SKM-1 (cell line): Measurements from ENCODE around the gene ADCYAP1R1.
"Not testable (repeated sequence)": the region's sequence is repeated elsewhere in the genome, so short reads cannot be mapped to it uniquely, and the experiment has no call there.

ENCODE experiments used
- DNase-seq: peaks from one replicate; lab custom pipeline; 2025; ENCODE audit not compliant: unreplicated experiment; lab: John Stamatoyannopoulos, UW

The ADCYAP1R1 gene

GRCh38 chr7:31126976-31127375 is 74.9 kb downstream of the ADCYAP1R1 start:
- no peak for DNase-seq

DNA sequence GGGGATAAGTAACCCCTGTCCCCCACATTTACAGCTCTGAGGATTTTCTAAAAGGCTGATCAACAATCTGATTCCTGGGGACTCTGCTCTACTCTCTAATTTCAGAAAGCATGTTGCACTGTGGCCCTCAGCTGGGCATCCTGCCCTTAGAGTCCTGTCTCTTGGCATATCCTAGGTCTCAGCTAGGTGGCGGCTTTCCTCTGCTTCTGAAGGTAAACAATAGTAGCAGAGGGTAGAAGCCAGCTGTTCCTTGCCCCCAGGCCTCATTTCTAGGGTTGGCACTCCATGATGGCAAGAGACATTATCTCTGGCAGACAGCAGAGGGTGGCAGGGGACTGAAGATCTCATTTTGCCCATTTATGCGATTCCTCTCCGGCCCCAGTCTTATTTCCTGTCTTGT is 77.0 kb downstream of the ADCYAP1R1 start:
- no peak for DNase-seq

DNA sequence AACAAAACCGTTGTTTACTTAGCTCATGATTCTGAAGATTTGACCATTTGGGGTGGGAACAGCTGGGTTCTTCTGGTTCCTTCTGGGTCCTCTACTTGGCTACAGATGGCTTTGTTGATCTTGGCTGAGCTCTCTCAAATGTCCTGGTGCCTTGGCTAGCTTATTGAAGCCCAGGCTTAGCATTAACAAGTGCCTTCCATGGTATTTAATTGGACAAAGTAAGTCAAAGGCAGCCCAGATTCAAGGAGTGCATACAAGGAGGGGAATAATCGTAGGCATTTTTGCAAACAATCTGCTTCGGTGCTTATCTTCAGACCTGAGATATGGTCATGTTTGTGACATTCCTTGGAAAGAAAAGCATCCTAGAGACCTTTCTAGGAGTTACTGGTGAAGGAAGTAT is 81.4 kb downstream of the ADCYAP1R1 start:
- DNase-seq = no peak

DNA sequence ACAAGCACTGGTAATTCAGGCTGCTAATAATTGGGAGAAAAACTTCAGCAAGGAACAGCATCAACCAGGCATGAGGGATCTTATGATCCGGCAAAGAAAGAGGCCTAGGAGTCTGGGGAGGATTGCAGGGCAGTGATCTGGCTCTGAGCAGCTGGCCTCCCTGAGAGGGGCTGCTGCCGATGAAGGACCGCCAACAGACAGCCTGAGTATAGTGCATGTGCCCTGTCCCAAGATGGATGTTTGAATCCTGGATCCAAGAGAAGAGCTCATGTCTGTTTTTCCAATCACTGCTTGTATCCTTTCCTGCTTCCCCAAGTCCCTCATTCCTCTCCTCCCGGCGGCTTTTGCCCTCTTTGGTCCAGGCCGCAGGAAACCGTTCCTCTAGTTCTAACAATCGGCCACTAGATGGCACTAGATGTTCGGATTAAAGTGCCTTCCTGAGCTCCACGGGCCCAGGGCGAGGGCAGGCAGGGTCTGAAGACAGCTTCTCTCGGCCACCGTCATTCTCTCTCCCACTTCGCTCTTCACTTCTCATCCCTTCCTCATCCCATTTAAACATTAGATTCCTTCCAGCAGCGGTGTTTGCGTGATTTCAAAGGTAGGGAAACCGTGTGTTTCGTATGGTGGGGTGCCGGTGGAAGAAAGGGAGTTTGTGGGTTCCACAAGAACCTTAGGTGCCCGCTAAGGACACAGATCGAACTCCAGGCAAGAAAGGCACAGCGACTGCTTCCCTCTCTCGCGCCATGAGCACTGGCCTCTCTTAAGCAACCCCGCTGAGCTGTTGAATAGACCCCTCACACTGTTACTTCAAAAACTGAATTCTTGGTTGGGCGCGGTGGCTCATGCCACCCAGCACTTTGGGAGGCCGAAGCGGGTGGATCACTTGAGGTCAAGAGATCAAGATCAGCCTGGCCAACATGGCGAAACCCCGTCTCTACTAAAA is 82.4 kb downstream of the ADCYAP1R1 start:
- peak; percentile 71 for DNase-seq

- no peak for DNase-seq
Measured at GRCh38 chr7:31137234-31137633, 85.1 kb downstream of the ADCYAP1R1 start.

- DNase-seq = no peak
Measured at GRCh38 chr7:31145339-31145738, 93.2 kb downstream of the ADCYAP1R1 start.

GRCh38 chr7:31146030-31146429 is 93.9 kb downstream of the ADCYAP1R1 start:
- no peak for DNase-seq

- DNase-seq = no peak
Measured at GRCh38 chr7:31146538-31146937, 94.4 kb downstream of the ADCYAP1R1 start.

DNA sequence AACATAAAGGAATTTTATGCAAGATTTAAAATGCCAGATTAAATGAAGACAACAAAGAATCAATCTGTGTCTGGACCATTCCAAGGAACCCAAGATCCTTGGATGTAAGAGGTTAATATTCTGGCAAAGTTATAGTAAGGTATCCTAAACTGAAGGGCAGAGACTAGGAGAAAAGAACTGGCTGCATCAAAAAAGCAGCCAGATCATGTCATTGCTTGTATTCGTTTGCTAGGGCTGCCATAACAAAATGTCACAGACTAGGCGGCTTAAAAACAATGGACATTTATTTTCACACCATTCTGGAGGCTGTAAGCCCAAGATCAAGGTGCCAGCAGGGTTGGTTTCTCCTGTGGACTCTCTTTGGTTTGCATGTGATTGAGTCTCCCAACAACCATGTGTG is 99.7 kb downstream of the ADCYAP1R1 start:
- DNase-seq = no peak

- not testable (repeated sequence) for DNase-seq
Measured at GRCh38 chr7:31153318-31153717, 101.2 kb downstream of the ADCYAP1R1 start.

DNA sequence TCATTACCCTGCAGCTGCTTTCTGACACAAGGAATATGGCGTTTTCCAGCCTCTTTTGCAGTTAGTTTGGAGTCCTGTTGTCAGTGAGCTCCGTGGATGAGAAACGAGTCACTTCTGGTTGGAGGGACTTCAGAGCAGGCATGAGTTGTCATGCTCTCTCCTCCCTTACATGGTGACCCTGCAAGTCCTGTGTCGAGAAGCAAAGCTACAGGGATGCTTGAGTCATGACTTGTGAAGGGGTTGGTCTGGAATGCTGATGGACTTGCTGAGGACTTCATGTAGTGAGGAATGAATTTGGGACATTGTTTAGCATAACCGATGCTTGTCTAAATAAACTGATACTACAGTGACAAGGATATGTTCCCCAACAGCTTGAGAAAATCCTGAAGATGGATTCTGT is 108.8 kb downstream of the ADCYAP1R1 start:
- DNase-seq = no peak
